ENCODE results near the gene CHD9. TPM values are rescaled to one million over a fixed set of nuclear protein-coding genes. Genes with fewer than 3 reads are reported as not detected.

Gene CHD9
- polyA plus RNA-seq, 4 donors: 50.1 to 66.2 (median 58.0) TPM

GRCh38 chr16:53355064-53355463 lies 300.3 kb downstream of the CHD9 start:
- DNase-seq (ENCODE audit: low read depth in 4 of 4, low spot score in 2 of 4): no peak

- DNase-seq (ENCODE audit: low read depth in 4 of 4, low spot score in 2 of 4): no peak
Measured at GRCh38 chr16:53356478-53357207, 301.9 kb downstream of the CHD9 start.

GRCh38 chr16:53357208-53357586 lies 302.4 kb downstream of the CHD9 start:
- DNase-seq (ENCODE audit: low read depth in 4 of 4, low spot score in 2 of 4): no peak

- no peak for DNase-seq (ENCODE audit: low read depth in 4 of 4, low spot score in 2 of 4)
Measured at GRCh38 chr16:53357955-53358354, 303.2 kb downstream of the CHD9 start.

- no peak for DNase-seq (ENCODE audit: low read depth in 4 of 4, low spot score in 2 of 4)
Measured at GRCh38 chr16:53358884-53359283, 304.1 kb downstream of the CHD9 start.

GRCh38 chr16:53369921-53370320 lies 315.1 kb downstream of the CHD9 start:
- DNase-seq (ENCODE audit: low read depth in 4 of 4, low spot score in 2 of 4): no peak

- DNase-seq (ENCODE audit: low read depth in 4 of 4, low spot score in 2 of 4): no peak
Measured at GRCh38 chr16:53370827-53371226, 316.0 kb downstream of the CHD9 start.

GRCh38 chr16:53372992-53373871 lies 318.4 kb downstream of the CHD9 start:
- peak; percentile 4 to 25 (median 20) for DNase-seq (ENCODE audit: low read depth in 4 of 4, low spot score in 2 of 4)

- DNase-seq (ENCODE audit: low read depth in 4 of 4, low spot score in 2 of 4): no peak
Measured at GRCh38 chr16:53374800-53375199, 320.0 kb downstream of the CHD9 start.

GRCh38 chr16:53378138-53378537 lies 323.3 kb downstream of the CHD9 start:
- DNase-seq (ENCODE audit: low read depth in 4 of 4, low spot score in 2 of 4): no peak

Other genes starting within 250 kb of the CHD9 start
- 10 to 100 TPM; 10.4 to 11.8 (median 11.2) TPM for gene CHD9NB, start 2.1 kb upstream of the CHD9 start, polyA plus RNA-seq (ENCODE audit: insufficient read length in 4 of 4)